Stimulated activated CD4-positive, alpha-beta T cell treated with anti-CD3 and anti-CD28 coated beads, Interleukin-2, amount 100 ng/mL, for 4 hours (primary cell): ENCODE data around the gene ZBTB1.
A peak's percentile ranks its signal among the peaks of the same experiment; 100 is the strongest.
"Not testable (repeated sequence)": the region's sequence is repeated elsewhere in the genome, so short reads cannot be mapped to it uniquely, and the experiment has no call there.

Source experiments
- DNase-seq: peaks from one replicate; pipeline ENCODE4 v3.0.0-alpha.2; 2020; ENCODE audit warnings: low read depth

Gene ZBTB1

DNA sequence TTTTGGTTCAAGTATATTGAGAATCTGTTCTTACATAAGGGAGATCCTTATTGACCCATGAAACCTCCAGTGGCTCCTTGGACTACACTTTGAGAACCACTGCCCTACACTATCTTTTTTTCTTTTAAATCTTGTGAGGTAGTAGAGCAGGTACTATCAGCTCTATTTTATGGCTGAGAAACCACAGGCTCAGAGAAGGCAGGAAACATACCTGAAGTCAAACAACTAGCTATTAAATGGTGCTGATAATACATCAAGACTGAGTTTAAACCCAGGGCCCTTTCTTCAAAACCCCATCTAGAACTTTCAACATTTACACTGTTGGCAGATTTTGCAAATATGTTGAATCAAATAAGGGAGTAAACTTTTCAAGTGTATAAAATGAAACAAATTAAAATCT lies 7.8 kb upstream of the ZBTB1 start:
- no peak for DNase-seq

DNA sequence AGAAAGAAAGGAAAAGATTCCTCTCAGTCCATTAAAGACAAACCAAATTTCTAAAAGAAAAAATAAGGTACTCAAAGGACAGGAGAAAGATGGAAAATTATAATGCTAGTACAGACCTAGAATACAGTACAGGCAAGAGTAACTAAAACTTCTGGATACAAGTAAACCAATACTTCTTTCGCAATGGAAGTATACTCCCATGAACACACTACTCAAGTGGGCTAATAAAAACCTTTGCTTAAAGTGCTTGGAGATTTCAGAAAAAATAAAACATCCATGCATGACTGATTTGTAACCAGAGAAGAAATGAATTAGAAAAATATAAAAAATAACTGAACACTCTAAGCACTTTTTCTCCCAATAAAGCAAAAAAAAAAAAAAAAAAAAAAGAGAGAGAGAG lies 4.5 kb upstream of the ZBTB1 start:
- no peak for DNase-seq

DNA sequence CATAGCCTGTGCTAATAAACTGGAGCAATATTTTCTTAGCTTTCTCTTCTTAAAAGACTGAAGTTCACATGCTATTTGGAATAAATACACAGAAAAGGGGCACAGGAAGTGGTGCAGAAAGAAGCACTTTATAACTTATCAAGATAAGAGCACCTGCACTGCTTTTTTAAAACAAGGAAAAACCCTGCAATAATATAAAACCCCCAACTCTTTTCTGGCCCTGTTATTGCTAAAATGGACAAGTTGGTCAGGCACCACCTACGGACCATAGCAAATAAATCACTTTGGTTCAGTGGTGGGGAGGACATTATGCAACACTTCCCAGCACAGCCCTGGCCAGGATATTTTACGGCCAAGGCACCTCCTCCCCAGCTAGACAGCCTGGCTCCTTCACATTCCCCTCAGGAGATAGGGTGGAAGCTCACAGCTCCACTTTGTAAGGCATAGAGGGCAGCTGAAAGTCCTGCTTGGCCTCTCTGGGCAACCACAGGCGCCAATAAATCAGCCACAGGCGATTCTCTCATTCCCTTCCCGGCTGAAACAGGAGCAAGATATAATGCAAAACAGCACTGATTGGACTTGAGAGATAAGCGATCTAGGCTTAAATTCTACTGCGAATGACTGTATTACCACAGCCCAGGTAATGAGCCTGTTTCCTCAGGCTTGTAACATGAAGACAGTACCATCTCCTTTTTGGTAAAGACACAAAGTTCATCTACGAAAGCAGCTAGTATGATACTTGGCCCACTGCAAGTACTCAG lies 3.0 kb upstream of the ZBTB1 start:
- DNase-seq: no peak

DNA sequence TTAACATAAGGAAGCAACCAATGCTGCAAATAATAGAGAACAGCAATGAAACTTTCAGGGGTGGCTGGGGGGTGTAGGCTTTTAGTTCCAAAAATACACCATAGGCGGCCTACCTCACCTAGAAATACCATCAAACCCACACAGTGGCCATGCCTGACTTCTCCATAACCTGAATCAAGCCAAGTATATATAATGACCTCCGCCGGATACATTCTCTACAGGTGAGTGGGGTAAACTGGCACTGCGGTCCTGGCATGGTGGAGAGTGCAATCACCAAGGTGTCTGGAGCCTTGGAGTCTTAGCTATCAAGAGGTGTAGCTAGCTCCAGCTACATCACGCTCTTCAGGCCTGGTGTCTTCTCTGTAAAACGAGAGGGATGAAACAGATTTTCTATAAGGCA lies 2.1 kb upstream of the ZBTB1 start:
- DNase-seq: no peak

DNA sequence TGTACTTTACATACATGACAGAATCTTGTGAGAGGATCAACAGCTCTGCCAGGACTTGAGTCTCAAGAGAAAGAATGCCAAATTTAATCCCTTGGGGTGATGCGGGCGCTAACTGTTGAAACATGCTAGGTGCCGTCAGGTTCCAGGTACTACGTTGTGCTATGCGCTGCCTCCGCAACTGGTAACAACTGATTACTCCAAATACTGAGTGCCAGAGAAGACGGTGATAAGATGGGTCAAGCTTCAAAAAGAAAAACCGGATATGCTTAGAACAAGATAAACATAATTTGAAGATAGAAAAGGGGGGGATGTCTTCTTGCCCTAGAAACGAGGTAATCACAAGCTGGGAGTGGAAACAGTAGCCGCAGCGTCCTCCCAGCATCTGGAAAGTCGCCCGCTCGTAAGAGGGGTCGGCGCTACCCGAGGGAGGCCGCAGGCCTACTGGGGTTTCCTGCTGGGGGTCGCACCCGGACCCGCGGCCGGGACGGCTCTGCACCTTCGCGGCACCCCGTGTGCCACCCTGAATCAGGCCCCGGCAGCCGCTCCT lies 1.6 kb upstream of the ZBTB1 start:
- DNase-seq: no peak

DNA sequence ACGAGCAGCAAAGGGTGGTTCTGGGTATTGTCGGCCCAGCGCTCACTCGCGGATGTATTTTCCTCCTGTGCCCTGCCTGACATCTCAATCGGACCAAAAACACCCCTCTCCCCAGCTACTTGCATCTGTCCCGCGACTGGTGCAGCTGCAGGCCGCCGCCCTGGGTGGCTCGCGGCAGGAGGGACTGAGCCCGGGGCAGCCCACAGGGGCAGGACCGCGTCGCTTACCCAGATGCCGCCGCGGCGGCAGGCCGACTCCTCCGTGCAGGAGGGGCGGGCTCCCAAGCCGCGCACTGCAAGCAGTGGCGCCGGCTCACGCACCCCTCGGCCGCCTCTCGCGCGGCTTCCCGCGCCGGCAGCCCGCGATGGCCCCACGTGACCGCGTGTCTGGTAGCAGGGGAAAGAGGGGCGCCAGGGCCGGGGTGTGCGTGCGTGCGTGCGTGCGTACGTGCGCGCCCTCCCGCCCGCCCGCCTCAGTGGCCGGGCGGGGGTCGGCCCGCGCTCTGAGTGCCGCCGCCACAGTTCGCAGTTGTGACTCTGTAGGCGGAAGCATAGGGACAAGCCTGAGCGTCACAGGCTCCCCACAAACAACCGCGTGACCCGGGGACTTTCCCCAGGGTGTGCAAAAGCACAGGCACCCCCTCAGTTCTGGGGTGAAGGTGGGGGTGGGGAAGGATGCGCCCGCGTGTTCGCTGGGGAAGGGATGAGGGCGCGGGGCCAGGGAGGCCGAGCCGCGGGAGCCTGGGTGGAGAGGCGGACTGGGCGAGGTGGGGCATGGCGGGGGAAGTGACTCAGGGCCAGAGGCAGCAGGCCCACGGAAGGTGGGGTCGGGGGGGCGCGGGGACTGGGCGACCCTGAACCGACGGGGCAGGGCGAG lies 898 bp upstream of the ZBTB1 start, which contains the start of gene ZBTB25:
TSS of gene ZBTB25 (minus strand) at position 405 of the 876 bp plus-strand sequence. CDS start 13,305 bp downstream, outside the sequence.
- peak; percentile 96 for DNase-seq

DNA sequence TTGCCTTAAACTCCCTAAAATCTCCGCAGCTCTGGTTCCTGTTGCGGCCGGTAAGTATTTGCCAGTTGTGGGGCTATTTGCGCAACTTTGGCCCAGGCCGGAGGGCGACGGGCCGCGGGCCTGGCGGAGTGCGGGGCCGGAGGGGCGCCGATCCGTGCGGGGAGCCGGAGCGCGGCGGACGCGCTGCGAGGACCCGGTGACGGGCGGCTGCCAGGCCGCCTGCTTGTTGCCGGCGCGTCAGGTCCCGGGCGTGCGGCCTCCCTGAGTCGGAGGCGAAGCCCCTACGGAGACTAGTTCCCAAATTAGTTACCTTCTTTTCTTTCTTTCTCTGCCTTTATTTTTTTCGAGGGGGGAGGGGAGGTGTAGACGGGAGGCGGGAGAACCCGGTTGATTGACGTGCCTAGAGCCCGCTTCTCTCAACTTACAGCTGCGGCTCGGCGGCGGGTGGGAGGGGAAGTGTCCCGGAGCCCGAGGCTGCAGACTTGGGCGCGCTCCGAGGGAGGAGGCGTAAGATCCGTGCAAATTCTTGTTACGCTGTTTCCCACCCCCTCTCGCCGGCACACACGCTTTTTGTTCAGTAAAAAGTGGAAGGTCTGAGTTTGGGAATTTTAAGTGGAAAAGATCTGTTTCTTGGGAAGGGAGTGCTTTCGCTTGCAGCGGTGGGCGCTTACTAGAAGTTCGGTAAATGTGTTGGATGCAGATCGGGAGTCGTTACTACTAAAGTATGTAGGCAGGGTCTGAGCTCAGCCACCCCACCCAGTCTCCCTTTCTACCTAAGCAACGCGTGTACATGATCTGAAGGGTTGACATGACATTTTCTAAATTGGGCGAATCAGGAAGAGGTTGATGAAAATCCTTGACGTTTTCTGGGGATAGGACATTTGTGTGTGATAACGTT lies 576 bp downstream of the ZBTB1 start:
- peak; percentile 80 for DNase-seq

DNA sequence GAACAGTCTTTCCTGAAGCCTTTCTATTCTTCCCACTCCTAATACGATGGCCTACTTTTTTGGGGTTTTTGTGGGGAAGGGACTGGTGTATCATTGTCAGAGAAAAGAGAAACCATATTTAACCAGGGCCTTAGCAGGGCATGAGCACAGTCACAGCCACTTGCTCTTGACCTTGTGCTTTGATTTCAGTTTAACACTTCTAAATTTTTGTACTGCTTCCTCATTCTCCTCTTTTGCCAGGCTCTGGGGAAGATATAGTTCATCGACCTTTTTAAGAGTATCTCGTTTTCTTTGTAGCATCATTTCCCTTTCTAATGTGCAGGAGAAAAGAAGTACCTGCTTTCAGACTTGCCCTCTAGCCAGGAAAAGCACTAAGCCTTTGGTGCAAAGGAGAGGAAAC lies 2.2 kb downstream of the ZBTB1 start:
- DNase-seq: no peak

DNA sequence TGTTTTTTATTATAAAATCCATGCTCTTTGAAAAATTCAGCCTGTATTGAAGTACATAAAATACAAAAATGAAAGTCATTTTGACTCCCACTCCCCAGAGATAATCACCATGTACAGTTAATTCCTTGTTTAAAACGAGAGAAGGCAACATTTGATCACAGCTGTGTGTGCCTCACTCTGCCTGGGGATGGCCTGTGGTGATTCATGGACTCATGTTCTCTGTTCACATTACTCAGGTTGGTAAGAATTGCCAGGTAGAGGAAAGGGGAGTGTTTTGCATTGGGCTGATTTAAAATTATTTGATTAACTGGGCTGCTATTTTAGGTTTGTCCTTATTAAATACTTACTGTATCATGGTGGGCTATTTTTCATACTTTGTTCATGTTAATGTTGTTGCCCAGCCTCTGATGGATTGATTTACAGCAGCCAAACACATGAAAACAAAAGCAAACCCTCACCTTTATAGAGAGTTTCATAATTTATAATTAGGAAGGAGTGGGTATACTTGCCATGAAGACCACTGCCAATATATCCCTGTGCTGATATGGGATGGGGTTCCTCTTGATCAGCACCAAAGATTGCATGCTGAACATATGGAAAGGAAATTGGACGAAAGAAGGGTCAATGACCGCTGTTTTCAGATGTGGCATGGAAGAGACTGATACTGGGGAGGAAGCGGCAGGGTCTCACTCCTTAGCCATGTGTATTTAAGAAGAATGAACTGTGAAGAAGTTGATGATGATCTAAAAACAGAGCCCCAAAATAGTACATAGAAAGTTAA lies 3.0 kb downstream of the ZBTB1 start:
- peak; percentile 49 for DNase-seq

DNA sequence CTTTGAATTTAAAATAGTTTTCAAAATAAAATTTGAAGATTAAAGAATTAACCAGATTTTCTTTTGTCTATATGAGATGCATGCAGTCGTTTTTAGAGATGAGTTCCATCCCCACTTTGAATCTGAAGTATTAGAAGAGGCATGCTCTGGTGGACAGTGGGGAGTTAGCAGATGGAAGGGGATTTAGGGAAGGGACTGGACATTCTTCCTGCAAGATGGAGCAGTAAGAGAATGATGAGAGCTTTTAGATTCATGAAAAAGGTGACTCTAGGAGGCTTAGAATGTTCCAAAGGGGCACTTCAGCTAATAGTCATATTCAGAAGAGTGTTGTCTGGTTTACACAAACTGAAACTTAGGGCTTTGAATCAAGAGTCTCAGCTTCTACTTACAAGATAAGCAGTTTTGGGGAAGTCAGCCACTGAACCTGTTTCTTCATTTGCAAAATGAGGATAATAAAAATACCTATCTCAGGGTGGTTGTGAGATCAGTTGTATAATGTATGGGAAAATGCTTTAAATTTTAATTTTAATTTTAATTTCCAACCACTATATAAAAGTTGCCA lies 3.7 kb downstream of the ZBTB1 start:
- no peak for DNase-seq

DNA sequence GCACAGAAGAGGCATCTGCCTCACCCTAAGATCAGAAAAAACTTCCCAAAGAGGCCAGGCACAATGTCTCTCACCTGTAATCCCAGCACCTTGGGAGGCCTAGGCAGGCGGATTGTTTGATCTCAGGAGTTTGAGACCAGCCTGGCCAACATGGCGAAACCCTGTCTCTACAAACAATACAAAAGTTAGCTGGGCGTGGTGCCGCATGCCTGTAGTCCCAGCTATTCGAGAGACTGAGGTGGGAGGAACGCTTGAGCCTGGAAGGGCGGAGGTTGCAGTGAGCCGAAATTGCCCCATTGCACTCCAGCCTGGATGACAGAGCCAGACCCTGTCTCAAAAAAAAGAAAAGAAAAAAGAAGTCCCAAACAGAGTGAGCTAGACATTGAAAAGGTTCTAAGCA lies 4.5 kb downstream of the ZBTB1 start:
- DNase-seq: no peak

DNA sequence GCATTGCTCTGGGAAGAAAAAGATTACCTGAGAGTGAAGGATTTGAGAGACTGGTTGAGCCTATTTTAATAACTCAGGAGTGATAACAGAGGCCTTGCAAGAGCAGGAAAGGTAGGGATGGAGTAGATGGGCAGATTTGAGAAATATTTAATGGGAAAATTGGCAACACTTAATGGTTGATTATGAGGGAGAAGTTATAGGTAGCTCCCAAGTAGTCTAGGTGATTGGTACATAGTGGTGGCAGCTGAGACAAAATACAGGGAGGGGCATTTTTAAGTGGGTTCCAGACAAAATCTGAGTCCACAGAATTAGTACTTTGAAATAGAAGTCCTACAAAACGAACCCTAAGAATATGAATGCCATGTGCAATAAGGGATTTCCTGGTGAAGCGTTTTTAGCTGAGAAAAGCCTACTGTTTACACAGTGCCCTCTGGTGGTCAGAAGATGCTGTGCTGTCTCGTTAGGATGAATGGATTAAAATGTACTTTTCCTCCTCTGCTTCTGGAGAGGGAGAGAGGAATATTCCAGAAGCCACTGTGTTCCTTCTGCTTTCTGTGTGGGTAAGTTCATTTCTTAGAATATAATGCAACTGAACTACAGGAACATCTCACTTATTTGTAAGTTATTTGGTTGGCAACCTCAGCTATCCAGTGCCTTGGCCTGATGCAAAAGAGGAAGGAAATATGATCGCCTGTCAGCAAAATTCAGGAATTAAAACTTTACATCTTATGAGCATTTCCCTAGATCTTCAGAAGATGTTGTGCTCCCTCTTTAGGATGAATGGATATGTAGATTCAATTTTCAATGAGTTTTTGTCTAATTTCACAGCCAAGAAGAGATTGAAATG lies 6.5 kb downstream of the ZBTB1 start:
- DNase-seq: peak; percentile 50

DNA sequence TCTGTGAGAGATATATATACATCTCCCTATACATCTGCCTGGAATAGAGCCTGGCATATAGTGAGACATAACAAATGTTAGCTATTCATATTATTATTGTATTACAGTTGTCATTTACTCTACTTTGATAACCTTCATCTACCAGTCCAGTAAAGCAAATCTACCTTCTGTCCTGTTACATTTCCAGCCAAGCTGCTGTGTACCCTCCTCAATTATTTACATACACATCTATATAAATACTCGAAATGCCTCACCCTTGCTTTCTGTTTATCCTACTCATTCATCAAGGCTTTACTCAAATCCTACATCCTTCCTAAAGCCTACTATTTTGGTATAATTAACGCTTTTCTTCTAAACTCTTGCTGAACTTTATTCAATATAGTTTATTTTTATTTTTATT lies 8.7 kb downstream of the ZBTB1 start:
- no peak for DNase-seq

DNA sequence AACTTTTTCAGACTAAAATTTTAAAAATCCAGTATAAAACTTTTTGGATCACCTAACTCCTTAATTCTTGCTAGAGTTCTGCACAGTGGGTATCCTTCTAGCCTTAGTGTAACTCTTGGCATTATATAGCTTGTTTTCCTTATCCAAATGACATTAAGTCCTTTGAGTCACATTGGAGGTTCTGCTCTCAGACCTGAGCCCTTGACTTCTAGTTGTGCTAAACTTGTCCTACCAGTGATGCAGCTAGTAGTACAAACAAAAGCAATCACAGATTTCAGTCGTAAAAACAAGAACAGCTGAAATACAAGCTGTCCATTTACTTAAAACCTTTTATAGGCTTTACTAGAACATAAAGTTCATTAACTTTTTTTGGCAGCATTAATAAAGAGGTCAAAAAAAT lies 10.5 kb downstream of the ZBTB1 start:
- DNase-seq: no peak

DNA sequence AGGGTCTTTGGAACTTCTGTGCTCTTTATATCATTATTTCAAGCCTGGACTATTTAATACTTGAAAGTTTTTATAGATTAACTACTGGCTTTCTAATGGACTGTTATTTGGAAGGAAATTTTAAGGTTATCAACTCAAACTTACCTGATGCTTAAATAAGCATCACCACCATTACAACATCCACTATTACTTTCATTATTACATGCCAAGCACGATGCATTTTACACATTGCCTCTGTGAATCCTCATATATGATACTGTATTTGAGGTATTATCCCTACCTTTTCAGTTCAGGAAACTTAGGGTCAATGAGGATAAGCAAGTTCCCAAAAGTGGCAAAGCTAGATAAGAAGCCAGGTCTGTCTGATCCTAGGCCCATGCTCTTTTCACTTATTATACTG lies 12.4 kb downstream of the ZBTB1 start:
- DNase-seq: no peak

DNA sequence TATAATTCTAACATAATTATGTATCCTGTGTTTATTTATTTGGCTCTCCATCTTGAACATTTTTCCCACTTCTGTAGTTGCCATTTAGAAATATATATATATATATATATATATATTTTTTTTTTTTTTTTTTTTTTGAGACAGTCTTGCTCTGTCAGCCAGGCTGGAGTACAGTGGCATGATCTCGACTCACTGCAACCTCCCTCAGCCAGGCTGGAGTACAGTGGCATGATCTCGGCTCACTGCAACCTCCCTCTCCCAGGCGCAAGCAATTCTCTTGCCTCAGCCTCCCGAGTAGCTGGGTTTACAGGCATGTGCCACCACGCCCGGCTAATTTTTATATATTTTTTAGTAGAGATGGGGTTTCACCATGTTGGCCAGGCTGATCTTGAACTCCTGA lies 13.1 kb downstream of the ZBTB1 start:
- DNase-seq: not testable (repeated sequence)

DNA sequence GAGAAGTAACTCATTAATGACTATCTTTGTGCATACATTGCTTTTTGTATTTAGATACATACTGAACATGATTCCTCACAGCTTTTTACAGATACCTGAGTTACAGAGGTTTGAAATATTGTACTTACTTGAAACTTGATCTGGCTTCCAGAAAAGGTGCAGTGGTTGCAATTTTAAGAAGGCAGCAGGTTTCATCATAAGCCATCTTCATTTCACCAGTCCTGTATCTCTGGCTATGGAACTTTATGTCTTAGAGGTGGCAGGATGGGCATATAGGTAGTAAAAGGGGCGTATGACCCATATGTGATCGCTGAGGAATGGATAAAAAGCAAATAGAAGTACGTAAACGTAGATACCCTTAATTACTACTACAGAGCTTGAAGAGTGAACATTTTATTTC lies 13.7 kb downstream of the ZBTB1 start:
- no peak for DNase-seq

DNA sequence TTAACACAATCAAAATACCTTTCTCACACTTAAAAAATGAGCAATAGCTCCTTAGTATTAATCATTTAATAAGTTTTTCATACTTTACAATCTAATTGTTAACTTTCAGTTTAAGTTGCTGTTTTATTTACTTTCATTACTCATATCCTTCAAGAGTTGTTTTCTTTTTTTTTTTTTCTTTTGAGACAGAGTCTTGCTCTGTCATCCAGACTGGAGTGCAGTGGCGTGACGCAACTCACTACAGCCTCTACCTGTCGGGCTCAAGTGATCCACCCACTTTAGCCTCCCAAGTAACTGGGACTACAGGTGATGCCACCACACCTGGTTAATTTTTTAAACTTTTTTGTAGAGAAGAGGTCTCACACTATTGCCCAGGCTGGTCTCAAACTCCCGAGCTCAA lies 16.1 kb downstream of the ZBTB1 start:
- DNase-seq: no peak

DNA sequence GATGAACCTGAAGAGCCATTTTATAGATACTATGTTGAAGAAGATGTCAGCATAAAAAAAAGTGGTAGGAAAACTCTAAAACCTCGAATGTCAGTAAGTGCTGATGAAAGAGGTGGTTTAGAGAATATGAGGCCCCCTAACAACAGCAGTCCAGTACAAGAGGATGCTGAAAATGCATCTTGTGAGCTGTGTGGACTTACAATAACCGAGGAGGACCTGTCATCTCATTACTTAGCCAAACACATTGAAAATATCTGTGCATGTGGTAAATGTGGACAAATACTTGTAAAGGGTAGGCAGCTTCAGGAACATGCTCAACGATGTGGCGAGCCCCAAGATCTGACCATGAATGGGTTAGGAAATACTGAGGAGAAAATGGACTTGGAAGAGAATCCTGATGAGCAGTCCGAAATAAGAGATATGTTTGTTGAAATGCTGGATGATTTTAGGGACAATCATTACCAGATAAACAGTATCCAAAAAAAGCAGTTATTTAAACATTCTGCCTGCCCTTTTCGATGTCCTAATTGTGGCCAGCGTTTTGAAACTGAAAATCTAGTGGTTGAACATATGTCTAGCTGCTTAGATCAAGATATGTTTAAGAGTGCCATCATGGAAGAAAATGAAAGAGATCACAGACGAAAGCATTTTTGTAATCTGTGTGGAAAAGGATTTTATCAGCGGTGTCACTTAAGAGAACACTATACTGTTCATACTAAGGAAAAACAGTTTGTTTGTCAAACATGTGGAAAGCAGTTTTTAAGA lies 18.2 kb downstream of the ZBTB1 start:
- no peak for DNase-seq
